ENCODE measurements around the gene SATB2. TPM values are rescaled to one million over a fixed set of nuclear protein-coding genes. Genes with fewer than 3 reads are reported as not detected.

Gene SATB2
- polyA plus RNA-seq, 1 of the 3 experiments (the other 2 are of a cell fraction): 0.13 TPM

DNA sequence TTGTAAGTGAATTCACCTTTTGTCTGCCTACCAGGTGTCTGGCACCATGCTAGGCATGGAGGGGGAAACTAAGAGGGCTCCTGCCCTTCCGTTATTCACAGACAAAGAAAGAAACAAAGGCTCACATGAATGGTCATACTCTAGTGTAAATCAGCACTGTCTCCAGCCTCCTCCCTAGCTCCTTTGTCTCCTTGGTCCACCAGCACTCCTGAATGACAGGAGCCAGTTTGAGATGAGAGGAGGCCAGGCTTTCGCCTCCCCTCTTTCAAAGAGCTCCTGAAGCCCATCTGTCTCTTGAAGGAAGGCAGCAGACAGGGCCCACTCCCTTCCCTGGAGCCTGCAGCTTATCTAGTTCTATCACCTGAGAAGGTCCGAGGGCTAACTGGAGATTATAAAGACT lies 18.7 kb downstream of the SATB2 start:
- Histone ChIP-seq H3F3A (replicated peaks; ENCODE audit: insufficient read depth) (no peaks in the 10 kb centered on the region), H2AFZ (ENCODE audit: low read depth) (no peak overlapping the region), H3K9me3 (no peaks in the 10 kb centered on the region), H3K79me2 (ENCODE audit: insufficient read depth) (no peaks in the 10 kb centered on the region), H3K27ac (ENCODE audit: low read depth in 2 of 2, low read length in 1 of 2) (no peak overlapping the region), H4K20me1 (ENCODE audit: insufficient read depth) (no peaks in the 10 kb centered on the region), H3K36me3 (replicated peaks in 1 of 2; ENCODE audit: control insufficient read depth in 1 of 2, insufficient read depth in 2 of 2, low read length in 1 of 2) (no peaks in the 10 kb centered on the region), H3K9me2 (no peaks in the 10 kb centered on the region), H3K9ac (no peak overlapping the region), H3K27me3 (ENCODE audit: insufficient read depth) (peaks cover 12% of the 10 kb centered on the region; the same call in 1 of the 2 replicates), H3K4me2 (no peak overlapping the region), H3K4me1 (ENCODE audit: control insufficient read depth in 1 of 2, insufficient read depth in 2 of 2, low read depth in 1 of 2, low read length in 1 of 2) (no peaks in the 10 kb centered on the region), H3K4me3 (ENCODE audit: low read depth in 2 of 2, low read length in 1 of 2) (no peak overlapping the region)
- TF ChIP-seq JUND (IDR thresholded peaks at IDR 0.05) (no peak), RAD21 (IDR thresholded peaks at IDR 0.05; ENCODE audit: low read length) (no peak), MEF2A (IDR thresholded peaks at IDR 0.05; ENCODE audit: borderline replicate concordance, low read depth) (no peak), POLR2AphosphoS5 (IDR thresholded peaks at IDR 0.05; ENCODE audit: low read depth, low read length) (no peak), GABPA (IDR thresholded peaks at IDR 0.05; ENCODE audit: low read depth) (no peak), NFIC (IDR thresholded peaks at IDR 0.05; ENCODE audit: borderline replicate concordance) (no peak), FOXJ3 (CRISPR knock-in tag; IDR thresholded peaks at IDR 0.05) (no peak), RFX5 (IDR thresholded peaks at IDR 0.05; ENCODE audit: low read length) (no peak)
- TF ChIP-seq, protein P1, sequence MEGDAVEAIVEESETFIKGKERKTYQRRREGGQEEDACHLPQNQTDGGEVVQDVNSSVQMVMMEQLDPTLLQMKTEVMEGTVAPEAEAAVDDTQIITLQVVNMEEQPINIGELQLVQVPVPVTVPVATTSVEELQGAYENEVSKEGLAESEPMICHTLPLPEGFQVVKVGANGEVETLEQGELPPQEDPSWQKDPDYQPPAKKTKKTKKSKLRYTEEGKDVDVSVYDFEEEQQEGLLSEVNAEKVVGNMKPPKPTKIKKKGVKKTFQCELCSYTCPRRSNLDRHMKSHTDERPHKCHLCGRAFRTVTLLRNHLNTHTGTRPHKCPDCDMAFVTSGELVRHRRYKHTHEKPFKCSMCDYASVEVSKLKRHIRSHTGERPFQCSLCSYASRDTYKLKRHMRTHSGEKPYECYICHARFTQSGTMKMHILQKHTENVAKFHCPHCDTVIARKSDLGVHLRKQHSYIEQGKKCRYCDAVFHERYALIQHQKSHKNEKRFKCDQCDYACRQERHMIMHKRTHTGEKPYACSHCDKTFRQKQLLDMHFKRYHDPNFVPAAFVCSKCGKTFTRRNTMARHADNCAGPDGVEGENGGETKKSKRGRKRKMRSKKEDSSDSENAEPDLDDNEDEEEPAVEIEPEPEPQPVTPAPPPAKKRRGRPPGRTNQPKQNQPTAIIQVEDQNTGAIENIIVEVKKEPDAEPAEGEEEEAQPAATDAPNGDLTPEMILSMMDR (IDR thresholded peaks at IDR 0.05): no peak
- ChIA-PET CTCF (interaction anchor here (1.3 kb wide), 2 partner anchors 16 to 32 kb away, joined by 3 read pairs; no protein-coding TSS in a partner anchor), POLR2A (no interaction called here)
- no peak for DNase-seq
- 23% methylated on average over 3 of the region's 3 CpGs for WGBS (ENCODE audit: low lambda C conversion rate)

DNA sequence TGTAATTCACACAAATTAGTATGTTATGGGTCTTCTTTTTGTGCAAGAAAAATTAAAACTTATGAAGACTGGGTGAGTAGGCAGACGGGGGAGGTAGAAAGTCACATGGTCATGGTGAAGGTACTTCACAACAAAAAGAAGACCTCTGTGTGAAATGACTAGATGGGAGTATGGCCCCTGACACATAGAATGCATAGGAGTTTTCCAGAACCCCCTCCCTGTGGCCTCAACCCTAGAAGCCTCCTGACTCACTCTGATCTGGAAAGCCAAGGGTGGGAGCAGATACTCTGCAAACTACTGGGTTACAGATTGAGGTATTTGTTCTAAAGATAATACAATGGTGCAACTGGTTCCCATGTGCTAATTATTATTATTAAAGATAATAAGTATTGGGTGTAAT lies 23.2 kb downstream of the SATB2 start:
- Histone ChIP-seq H3K36me3 (replicated peaks in 1 of 2; ENCODE audit: control insufficient read depth in 1 of 2, insufficient read depth in 2 of 2, low read length in 1 of 2) (no peaks in the 10 kb centered on the region), H3F3A (replicated peaks; ENCODE audit: insufficient read depth) (no peaks in the 10 kb centered on the region), H3K9me3 (no peaks in the 10 kb centered on the region), H2AFZ (ENCODE audit: low read depth) (no peak overlapping the region), H4K20me1 (ENCODE audit: insufficient read depth) (no peaks in the 10 kb centered on the region), H3K9ac (no peak overlapping the region), H3K9me2 (no peaks in the 10 kb centered on the region), H3K4me2 (no peak overlapping the region), H3K27ac (ENCODE audit: low read depth in 2 of 2, low read length in 1 of 2) (no peak overlapping the region), H3K79me2 (ENCODE audit: insufficient read depth) (no peaks in the 10 kb centered on the region), H3K4me1 (ENCODE audit: control insufficient read depth in 1 of 2, insufficient read depth in 2 of 2, low read depth in 1 of 2, low read length in 1 of 2) (no peaks in the 10 kb centered on the region; a peak in 1 of 4 replicates), H3K4me3 (ENCODE audit: low read depth in 2 of 2, low read length in 1 of 2) (no peak overlapping the region), H3K27me3 (ENCODE audit: insufficient read depth) (no peaks in the 10 kb centered on the region)
- ChIA-PET POLR2A (no interaction called here), CTCF (no interaction called here)
- DNase-seq: no peak
- 39% methylated on average over 1 of the region's 1 CpG for WGBS (ENCODE audit: low lambda C conversion rate)
- TF ChIP-seq, protein P2, sequence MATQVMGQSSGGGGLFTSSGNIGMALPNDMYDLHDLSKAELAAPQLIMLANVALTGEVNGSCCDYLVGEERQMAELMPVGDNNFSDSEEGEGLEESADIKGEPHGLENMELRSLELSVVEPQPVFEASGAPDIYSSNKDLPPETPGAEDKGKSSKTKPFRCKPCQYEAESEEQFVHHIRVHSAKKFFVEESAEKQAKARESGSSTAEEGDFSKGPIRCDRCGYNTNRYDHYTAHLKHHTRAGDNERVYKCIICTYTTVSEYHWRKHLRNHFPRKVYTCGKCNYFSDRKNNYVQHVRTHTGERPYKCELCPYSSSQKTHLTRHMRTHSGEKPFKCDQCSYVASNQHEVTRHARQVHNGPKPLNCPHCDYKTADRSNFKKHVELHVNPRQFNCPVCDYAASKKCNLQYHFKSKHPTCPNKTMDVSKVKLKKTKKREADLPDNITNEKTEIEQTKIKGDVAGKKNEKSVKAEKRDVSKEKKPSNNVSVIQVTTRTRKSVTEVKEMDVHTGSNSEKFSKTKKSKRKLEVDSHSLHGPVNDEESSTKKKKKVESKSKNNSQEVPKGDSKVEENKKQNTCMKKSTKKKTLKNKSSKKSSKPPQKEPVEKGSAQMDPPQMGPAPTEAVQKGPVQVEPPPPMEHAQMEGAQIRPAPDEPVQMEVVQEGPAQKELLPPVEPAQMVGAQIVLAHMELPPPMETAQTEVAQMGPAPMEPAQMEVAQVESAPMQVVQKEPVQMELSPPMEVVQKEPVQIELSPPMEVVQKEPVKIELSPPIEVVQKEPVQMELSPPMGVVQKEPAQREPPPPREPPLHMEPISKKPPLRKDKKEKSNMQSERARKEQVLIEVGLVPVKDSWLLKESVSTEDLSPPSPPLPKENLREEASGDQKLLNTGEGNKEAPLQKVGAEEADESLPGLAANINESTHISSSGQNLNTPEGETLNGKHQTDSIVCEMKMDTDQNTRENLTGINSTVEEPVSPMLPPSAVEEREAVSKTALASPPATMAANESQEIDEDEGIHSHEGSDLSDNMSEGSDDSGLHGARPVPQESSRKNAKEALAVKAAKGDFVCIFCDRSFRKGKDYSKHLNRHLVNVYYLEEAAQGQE (IDR thresholded peaks at IDR 0.05; ENCODE audit: low read depth, low read length): no peak
- TF ChIP-seq NRF1 (IDR thresholded peaks at IDR 0.05; ENCODE audit: low read depth, low read length) (no peak), ZBTB33 (IDR thresholded peaks at IDR 0.05; ENCODE audit: borderline replicate concordance, low read depth) (no peak), POLR2AphosphoS5 (IDR thresholded peaks at IDR 0.05; ENCODE audit: low read depth, low read length) (no peak), ELF1 (IDR thresholded peaks at IDR 0.05) (no peak), GABPA (IDR thresholded peaks at IDR 0.05; ENCODE audit: low read depth) (no peak), RAD21 (IDR thresholded peaks at IDR 0.05; ENCODE audit: low read length) (no peak), NFIC (IDR thresholded peaks at IDR 0.05; ENCODE audit: borderline replicate concordance) (no peak), EP300 (IDR thresholded peaks at IDR 0.05; ENCODE audit: borderline replicate concordance in 1 of 2, low read depth in 1 of 2, low read length in 1 of 2) (no peak), MXI1 (IDR thresholded peaks at IDR 0.05; ENCODE audit: low read depth, low read length) (no peak), TEAD4 (IDR thresholded peaks at IDR 0.05; ENCODE audit: borderline replicate concordance, insufficient read depth) (no peak), TCF12 (IDR thresholded peaks at IDR 0.05) (no peak), FOXJ3 (CRISPR knock-in tag; IDR thresholded peaks at IDR 0.05) (no peak), RXRA (IDR thresholded peaks at IDR 0.05; ENCODE audit: borderline replicate concordance, low read depth) (no peak)
- TF ChIP-seq, protein P1 (IDR thresholded peaks at IDR 0.05): no peak
- TF ChIP-seq, protein P3, sequence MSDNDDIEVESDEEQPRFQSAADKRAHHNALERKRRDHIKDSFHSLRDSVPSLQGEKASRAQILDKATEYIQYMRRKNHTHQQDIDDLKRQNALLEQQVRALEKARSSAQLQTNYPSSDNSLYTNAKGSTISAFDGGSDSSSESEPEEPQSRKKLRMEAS (IDR thresholded peaks at IDR 0.05; ENCODE audit: low read depth): no peak
